ENCODE results near the gene ACADL.

DNA sequence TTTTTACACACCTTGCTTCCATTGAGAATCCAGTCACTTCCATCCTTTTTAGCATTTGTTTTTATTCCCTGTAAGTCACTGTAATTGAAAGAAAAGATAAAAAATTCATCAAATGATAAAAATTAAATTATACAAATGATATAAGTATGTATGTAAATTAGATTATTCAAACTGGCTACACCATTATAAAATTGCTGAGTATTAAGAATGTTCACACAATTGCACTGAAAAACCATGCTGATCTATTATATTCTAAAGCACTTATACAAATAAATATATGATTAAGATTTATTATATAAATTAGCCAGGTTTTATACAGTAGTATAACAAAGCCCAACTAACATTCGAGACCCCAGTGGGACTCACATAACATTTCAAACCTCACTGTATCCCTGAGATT lies 15.1 kb downstream of the ACADL start:
- TF ChIP-seq, protein P1, sequence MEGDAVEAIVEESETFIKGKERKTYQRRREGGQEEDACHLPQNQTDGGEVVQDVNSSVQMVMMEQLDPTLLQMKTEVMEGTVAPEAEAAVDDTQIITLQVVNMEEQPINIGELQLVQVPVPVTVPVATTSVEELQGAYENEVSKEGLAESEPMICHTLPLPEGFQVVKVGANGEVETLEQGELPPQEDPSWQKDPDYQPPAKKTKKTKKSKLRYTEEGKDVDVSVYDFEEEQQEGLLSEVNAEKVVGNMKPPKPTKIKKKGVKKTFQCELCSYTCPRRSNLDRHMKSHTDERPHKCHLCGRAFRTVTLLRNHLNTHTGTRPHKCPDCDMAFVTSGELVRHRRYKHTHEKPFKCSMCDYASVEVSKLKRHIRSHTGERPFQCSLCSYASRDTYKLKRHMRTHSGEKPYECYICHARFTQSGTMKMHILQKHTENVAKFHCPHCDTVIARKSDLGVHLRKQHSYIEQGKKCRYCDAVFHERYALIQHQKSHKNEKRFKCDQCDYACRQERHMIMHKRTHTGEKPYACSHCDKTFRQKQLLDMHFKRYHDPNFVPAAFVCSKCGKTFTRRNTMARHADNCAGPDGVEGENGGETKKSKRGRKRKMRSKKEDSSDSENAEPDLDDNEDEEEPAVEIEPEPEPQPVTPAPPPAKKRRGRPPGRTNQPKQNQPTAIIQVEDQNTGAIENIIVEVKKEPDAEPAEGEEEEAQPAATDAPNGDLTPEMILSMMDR (IDR thresholded peaks at IDR 0.05), result no peak
- TF ChIP-seq EZH2 (IDR thresholded peaks at IDR 0.05), result no peak
- TF ChIP-seq EZH2phosphoT487 (IDR thresholded peaks at IDR 0.05), result no peak
